Spleen (tissue), 7 donors: Measurements from ENCODE around the gene SPRR2D.

Experiments used
- POLR2A ChIP-seq, 3 donors: fragments of 450-650 bp; IDR thresholded peaks; one replicate each; pipeline ENCODE4 v1.5.1; 2017; ENCODE audit warnings: antibody characterized with exemption in 3 of 3, mild to moderate bottlenecking in 1 of 3
- POLR2AphosphoS5 ChIP-seq, 3 donors: sonication (generic); formaldehyde crosslinking; IDR thresholded peaks; one replicate each; pipeline ENCODE4 v1.5.1; 2017; ENCODE audit warnings: antibody characterized with exemption in 3 of 3
- TF ChIP-seq, protein P1 (sequence below), 11 experiments: fragments of 200-600 bp in 7 of 11; fragments of 450-650 bp in 4 of 11; sonication (generic) in 4 of 11; IDR thresholded peaks in 8 of 11; conservative IDR thresholded peaks in 3 of 11; 1 replicate in 7 of 11; 2 replicates in 4 of 11; pipeline versions ENCODE4 v1.4.0 to v1.8.0; 2016 to 2021; ENCODE audit warnings: antibody characterized with exemption in 11 of 11, inconsistent platforms in 4 of 11, mild to moderate bottlenecking in 1 of 11
- donor health status: DM: no; HTN: no; CAD: no; lungs with moderate emphysema.
- donor health status: DM: no; HTN: no; CAD: no.
- donor health status: DM: no; HTN: no; CAD: no.

DNA sequence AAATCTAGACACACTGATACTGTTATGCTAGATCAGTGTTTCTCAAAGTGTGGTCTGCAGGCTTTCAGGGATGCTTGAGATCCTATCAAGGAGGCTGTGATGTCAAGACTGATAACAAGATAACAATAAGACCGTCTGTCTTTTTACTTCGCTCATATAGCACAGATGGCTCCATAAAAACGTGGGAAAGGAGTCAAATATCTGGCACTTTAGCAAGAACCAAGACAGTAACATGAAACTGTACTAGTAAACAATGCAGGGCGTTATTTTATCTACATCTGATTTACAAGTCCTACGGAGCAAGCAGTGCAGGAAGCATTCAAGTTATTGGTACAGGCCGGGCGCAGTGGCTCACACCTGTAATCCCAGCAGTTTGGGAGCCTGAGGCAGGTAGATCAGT is 43.0 kb downstream of the SPRR2D start:
- TF ChIP-seq POLR2A (IDR thresholded peaks at IDR 0.05) (no peak), POLR2AphosphoS5 (IDR thresholded peaks at IDR 0.05) (no peak)
- TF ChIP-seq, protein P1, sequence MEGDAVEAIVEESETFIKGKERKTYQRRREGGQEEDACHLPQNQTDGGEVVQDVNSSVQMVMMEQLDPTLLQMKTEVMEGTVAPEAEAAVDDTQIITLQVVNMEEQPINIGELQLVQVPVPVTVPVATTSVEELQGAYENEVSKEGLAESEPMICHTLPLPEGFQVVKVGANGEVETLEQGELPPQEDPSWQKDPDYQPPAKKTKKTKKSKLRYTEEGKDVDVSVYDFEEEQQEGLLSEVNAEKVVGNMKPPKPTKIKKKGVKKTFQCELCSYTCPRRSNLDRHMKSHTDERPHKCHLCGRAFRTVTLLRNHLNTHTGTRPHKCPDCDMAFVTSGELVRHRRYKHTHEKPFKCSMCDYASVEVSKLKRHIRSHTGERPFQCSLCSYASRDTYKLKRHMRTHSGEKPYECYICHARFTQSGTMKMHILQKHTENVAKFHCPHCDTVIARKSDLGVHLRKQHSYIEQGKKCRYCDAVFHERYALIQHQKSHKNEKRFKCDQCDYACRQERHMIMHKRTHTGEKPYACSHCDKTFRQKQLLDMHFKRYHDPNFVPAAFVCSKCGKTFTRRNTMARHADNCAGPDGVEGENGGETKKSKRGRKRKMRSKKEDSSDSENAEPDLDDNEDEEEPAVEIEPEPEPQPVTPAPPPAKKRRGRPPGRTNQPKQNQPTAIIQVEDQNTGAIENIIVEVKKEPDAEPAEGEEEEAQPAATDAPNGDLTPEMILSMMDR (IDR thresholded peaks at IDR 0.05 in 8 of 11, conservative IDR thresholded peaks at IDR 0.05 in 3 of 11), result no peak
